Keratinocyte (primary cell): ENCODE measurements around the gene ZC3H4. TPM values are rescaled to one million over a fixed set of nuclear protein-coding genes. Genes with fewer than 3 reads are reported as not detected.

Source experiments
- DNase-seq: peaks from one replicate; pipeline ENCODE4 v3.0.0-alpha.2; 2011; ENCODE audit warnings: low read depth, missing footprints, low spot score
- FAIRE-seq: peaks from 2 replicates; lab custom pipeline; 2011; peaks lifted over from hg19 to GRCh38; lab: Jason Lieb, UNC
- H2AFZ ChIP-seq: 2 replicates; pipeline ENCODE4 v1.6.0; 2012; ENCODE audit warnings: low read length, control low read depth, inconsistent platforms; ENCODE audit not compliant: control insufficient read depth
- H3K27ac ChIP-seq: 2 replicates; pipeline ENCODE4 v1.5.1; 2011; ENCODE audit warnings: low read length; ENCODE audit not compliant: control insufficient read depth, insufficient read depth
- H3K27me3 ChIP-seq: 3 replicates; pipeline ENCODE4 v1.6.0; 2011; ENCODE audit warnings: low read length; ENCODE audit not compliant: control insufficient read depth, insufficient read depth; ENCODE audit errors: extremely low read depth
- H3K36me3 ChIP-seq, 2 experiments: 2 replicates in 1 of 2; 3 replicates in 1 of 2; pipeline ENCODE4 v1.5.1; 2011; ENCODE audit warnings: low read length in 2 of 2, mild to moderate bottlenecking in 1 of 2; ENCODE audit not compliant: control insufficient read depth in 2 of 2, insufficient read depth in 2 of 2; ENCODE audit errors: extremely low read depth in 1 of 2
- H3K4me1 ChIP-seq: 3 replicates; pipeline ENCODE4 v1.5.1; 2011; ENCODE audit warnings: low read length; ENCODE audit not compliant: control insufficient read depth, insufficient read depth; ENCODE audit errors: extremely low read depth
- H3K4me2 ChIP-seq: 3 replicates; pipeline ENCODE4 v1.6.0; 2011; ENCODE audit warnings: low read depth, low read length; ENCODE audit not compliant: control insufficient read depth, insufficient read depth; ENCODE audit errors: extremely low read depth
- H3K4me3 ChIP-seq, 3 experiments: fragments of 200-600 bp in 1 of 3; sonication (generic) in 1 of 3; 2 replicates in 2 of 3; 3 replicates in 1 of 3; pipeline ENCODE4 v1.5.1; 2011 to 2016; ENCODE audit warnings: low read length in 3 of 3, mild to moderate bottlenecking in 3 of 3, control low read depth in 2 of 3, inconsistent platforms in 1 of 3, low read depth in 1 of 3, mixed read lengths in 1 of 3, mixed run types in 1 of 3, moderate library complexity in 1 of 3; ENCODE audit not compliant: control insufficient read depth in 2 of 3, insufficient read depth in 2 of 3; ENCODE audit errors: extremely low read depth in 1 of 3
- H3K79me2 ChIP-seq: 2 replicates; pipeline ENCODE4 v1.6.0; 2012; ENCODE audit warnings: low read length; ENCODE audit not compliant: control insufficient read depth, insufficient read depth
- H3K9ac ChIP-seq: 3 replicates; pipeline ENCODE4 v1.6.0; 2011; ENCODE audit warnings: low read length; ENCODE audit not compliant: control insufficient read depth, insufficient read depth; ENCODE audit errors: extremely low read depth
- H3K9me1 ChIP-seq: 3 replicates; pipeline ENCODE4 v1.6.0; 2011; ENCODE audit warnings: low read length; ENCODE audit not compliant: control insufficient read depth, insufficient read depth; ENCODE audit errors: extremely low read depth
- H3K9me3 ChIP-seq: 2 replicates; pipeline ENCODE4 v1.5.1; 2012; ENCODE audit warnings: low read depth, low read length; ENCODE audit not compliant: control insufficient read depth
- H4K20me1 ChIP-seq: 3 replicates; pipeline ENCODE4 v1.6.0; 2011; ENCODE audit warnings: low read length; ENCODE audit not compliant: control insufficient read depth, insufficient read depth; ENCODE audit errors: extremely low read depth
- EZH2 ChIP-seq: IDR thresholded peaks from one replicate; pipeline ENCODE4 v1.6.1; 2012; ENCODE audit warnings: inconsistent platforms, mild to moderate bottlenecking, low read length, moderate library complexity
- dilution Hi-C: fragments of 300-500 bp; cut with MboI; formaldehyde crosslinking; loops from one replicate; pipeline ENCODE4 v1.7.0; 2020; ENCODE audit warnings: low sequenced_read_pairs; ENCODE audit not compliant: extremely low pct_ligation_motif_present
- polyA plus RNA-seq, 5 experiments: library from polyadenylated mRNA; depleted of rRNA in 3 of 5; stranded (reverse) in 3 of 5; stranded (forward) in 1 of 5; unstranded in 1 of 5; fragments of >200 nt; gene quantifications; 1 replicate in 1 of 5; 2 replicates in 3 of 5; 3 replicates in 1 of 5; pipeline versions ENCODE4 v1.2.1 to v1.2.3, GENCODE V29; 2011 to 2012; ENCODE audit warnings: missing spikeins in 2 of 5, low read depth in 1 of 5, low replicate concordance in 1 of 5
- TF ChIP-seq, protein P1 (sequence below), 3 experiments: IDR thresholded peaks in 1 of 3; conservative IDR thresholded peaks in 1 of 3; optimal IDR thresholded peaks in 1 of 3; 2 replicates in 2 of 3; 3 replicates in 1 of 3; pipeline versions ENCODE3 to v1.5.1; 2011; ENCODE audit warnings: low read length in 3 of 3, mild to moderate bottlenecking in 3 of 3, moderate library complexity in 2 of 3, control low read depth in 1 of 3, inconsistent platforms in 1 of 3; ENCODE audit not compliant: insufficient read depth in 2 of 3; ENCODE audit errors: extremely low read depth in 1 of 3

Gene ZC3H4
- polyA plus RNA-seq, 1 donor (not counting 4 experiments of a cell fraction or from before 2014, with no cell fraction given) = 5.6 TPM

DNA sequence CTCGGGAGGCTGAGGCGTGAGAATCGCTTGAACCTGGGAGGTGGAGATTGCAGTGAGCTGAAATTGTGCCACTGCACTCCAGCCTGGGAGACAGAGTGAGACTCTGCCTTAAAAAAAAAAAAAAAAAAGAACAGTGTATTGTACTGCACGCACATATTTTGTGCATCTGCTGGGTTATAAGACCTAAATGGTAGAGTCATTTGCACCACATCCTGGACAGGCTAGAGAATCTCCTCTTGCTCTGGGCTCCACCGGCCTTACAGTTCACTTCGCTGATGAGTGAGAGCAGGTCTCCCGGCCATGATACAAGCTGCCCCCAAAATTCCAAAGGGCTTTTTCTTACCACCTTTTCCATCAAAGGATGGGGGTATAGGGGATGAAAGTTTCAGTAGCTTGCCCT lies 9.8 kb upstream of the ZC3H4 start:
- Histone ChIP-seq H3K4me3 (no peak overlapping the region), H3K4me2 (no peak overlapping the region), H4K20me1 (no peaks in the 10 kb centered on the region), H3K79me2 (no peaks in the 10 kb centered on the region), H3K36me3 (no peaks in the 10 kb centered on the region), H3K4me1 (peaks cover 15% of the 10 kb centered on the region), H3K9me3 (no peaks in the 10 kb centered on the region), H3K27ac (no peak overlapping the region), H2AFZ (no peak overlapping the region), H3K27me3 (no peaks in the 10 kb centered on the region), H3K9me1 (no peaks in the 10 kb centered on the region), H3K9ac (no peak overlapping the region)
- FAIRE-seq = no peak
- TF ChIP-seq EZH2 = no peak
- DNase-seq = no peak
- dilution Hi-C loops = no loop called here

GRCh38 chr19:47122359-47123335 lies 9.1 kb upstream of the ZC3H4 start:
- no peaks in the 10 kb centered on the region for H3K36me3 ChIP-seq
- DNase-seq (no peak), FAIRE-seq (peak; percentile 93)
- H2AFZ ChIP-seq = peak overlapping the region; percentile 33
- H3K9me1 ChIP-seq = no peaks in the 10 kb centered on the region
- no peaks in the 10 kb centered on the region for H4K20me1 ChIP-seq
- no peaks in the 10 kb centered on the region for H3K79me2 ChIP-seq
- H3K9me3 ChIP-seq = no peaks in the 10 kb centered on the region
- H3K9ac ChIP-seq = no peak overlapping the region
- dilution Hi-C loops = no loop called here
- H3K27ac ChIP-seq = no peak overlapping the region
- H3K4me2 ChIP-seq = peak overlapping the region; percentile 66
- H3K4me1 ChIP-seq = peaks cover 15% of the 10 kb centered on the region
- no peaks in the 10 kb centered on the region for H3K27me3 ChIP-seq
- no peak overlapping the region for H3K4me3 ChIP-seq
- TF ChIP-seq, protein P1, sequence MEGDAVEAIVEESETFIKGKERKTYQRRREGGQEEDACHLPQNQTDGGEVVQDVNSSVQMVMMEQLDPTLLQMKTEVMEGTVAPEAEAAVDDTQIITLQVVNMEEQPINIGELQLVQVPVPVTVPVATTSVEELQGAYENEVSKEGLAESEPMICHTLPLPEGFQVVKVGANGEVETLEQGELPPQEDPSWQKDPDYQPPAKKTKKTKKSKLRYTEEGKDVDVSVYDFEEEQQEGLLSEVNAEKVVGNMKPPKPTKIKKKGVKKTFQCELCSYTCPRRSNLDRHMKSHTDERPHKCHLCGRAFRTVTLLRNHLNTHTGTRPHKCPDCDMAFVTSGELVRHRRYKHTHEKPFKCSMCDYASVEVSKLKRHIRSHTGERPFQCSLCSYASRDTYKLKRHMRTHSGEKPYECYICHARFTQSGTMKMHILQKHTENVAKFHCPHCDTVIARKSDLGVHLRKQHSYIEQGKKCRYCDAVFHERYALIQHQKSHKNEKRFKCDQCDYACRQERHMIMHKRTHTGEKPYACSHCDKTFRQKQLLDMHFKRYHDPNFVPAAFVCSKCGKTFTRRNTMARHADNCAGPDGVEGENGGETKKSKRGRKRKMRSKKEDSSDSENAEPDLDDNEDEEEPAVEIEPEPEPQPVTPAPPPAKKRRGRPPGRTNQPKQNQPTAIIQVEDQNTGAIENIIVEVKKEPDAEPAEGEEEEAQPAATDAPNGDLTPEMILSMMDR (optimal IDR thresholded peaks at IDR 0.05 in 1 of 3, IDR thresholded peaks at IDR 0.05 in 1 of 3, conservative IDR thresholded peaks at IDR 0.05 in 1 of 3; ENCODE audit: extremely low read depth in 1 of 3, insufficient read depth in 2 of 3, low read length in 3 of 3) = no peak
- no peak for TF ChIP-seq EZH2
